ENCODE measurements around the gene INSM1.

INSM1 gene

DNA sequence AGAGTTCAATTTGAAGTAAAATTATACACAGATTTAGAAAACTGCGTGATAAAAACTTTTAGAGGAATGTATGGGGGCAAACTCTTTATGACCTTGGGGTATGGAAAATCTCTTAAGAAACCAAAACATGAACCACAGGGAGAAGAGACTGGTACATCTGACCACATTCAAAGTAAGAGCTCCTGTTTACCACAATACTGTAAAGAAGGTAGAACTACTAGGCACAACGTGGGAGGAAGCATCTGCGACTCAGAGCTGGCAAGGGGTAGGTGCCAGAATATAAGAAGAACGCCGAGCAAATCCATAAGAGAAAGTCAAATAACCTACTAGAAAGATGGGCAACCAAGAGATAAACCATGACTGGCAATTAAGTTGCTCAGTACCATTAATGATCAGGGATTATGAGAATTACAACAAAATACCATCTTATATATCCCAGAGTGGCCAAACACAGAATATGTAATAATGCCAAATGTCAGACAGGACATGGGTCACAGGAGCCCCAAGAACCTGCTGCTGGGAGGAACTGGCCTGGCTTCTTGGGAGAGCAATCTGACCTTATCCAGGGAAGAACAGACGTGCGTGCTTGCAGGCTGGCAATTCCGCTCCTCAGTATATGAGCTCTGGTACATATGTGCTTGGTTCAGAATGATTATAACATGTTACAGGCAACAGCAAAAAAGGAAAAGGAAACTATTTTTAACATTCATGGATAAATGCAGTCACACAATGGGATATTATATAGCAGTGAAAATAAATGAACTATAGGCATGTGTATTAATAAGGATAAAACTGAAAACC lies 50.2 kb downstream of the INSM1 start:
- DNase-seq (ENCODE audit: low read depth, low spot score), result no peak

Data from astrocyte of the hippocampus (primary cell).